Measurements from ENCODE around the gene GRID2. TPM values are rescaled to one million over a fixed set of nuclear protein-coding genes. Genes with fewer than 3 reads are reported as not detected.

The GRID2 gene
- total RNA-seq, 4 donors from 2014 or later: 0.63 TPM; not detected in 3

- Histone ChIP-seq H3K4me3 (no peak overlapping the region), H3K9me3 (peaks cover 0 to 9% (median 0%) of the 10 kb centered on the region in 4 donors), H3K27me3 (no peaks in the 10 kb centered on the region), H3K4me1 (no peaks in the 10 kb centered on the region), H3K27ac (no peak overlapping the region), H3K36me3 (no peaks in the 10 kb centered on the region)
- WGBS, 2 donors: 70 to 83% methylated on average over 6 of the region's 6 CpGs
- TF ChIP-seq CTCF (IDR thresholded peaks at IDR 0.05): no peak
- TF ChIP-seq EP300 (IDR thresholded peaks at IDR 0.05): no peak
- no peak for TF ChIP-seq POLR2A (IDR thresholded peaks at IDR 0.05)
- DNase-seq (ENCODE audit: low spot score in 2 of 2): no peak
These were observed 1406.5 kb downstream of the GRID2 start for GRCh38 chr4:93710101-93710846.

DNA sequence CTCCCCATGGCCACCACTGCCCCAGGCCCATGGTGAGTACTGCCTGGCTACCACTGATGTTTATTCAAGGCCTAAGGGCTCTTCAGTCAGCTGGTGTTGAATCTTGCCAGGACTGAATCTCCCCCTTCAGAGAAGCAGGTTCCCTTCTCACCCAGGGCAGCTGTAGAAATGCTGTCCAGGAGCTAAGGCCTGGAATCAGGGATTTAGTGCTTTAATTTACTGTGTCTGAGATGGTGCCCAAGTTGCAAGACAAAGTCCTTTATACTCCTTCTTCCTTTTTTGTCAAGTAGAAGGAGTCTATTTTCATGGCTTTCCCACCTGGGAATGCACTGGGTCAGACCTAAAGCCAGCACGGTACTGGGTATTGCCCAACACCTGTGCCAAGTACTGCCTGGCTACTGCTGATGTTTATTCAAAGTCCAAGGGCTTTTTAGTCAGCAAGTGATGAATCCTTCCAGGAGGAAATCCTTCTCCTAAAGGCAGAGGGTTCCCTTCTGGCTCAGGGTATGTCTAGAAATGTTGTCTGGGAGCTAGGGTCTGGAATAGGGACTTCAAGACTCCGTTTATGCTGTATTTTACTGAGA, 1407.2 kb downstream of the GRID2 start:
- WGBS, 2 donors: 59 to 94% methylated on average over 2 of the region's 2 CpGs
- Histone ChIP-seq H3K36me3 (no peaks in the 10 kb centered on the region), H3K9me3 (peaks cover 0 to 4% (median 0%) of the 10 kb centered on the region in 4 donors), H3K27ac (no peak overlapping the region), H3K27me3 (no peaks in the 10 kb centered on the region), H3K4me1 (no peaks in the 10 kb centered on the region), H3K4me3 (no peak overlapping the region)
- no peak for DNase-seq (ENCODE audit: low spot score in 2 of 2)
- TF ChIP-seq CTCF (IDR thresholded peaks at IDR 0.05) (no peak), POLR2A (IDR thresholded peaks at IDR 0.05) (no peak), EP300 (IDR thresholded peaks at IDR 0.05) (no peak)

DNA sequence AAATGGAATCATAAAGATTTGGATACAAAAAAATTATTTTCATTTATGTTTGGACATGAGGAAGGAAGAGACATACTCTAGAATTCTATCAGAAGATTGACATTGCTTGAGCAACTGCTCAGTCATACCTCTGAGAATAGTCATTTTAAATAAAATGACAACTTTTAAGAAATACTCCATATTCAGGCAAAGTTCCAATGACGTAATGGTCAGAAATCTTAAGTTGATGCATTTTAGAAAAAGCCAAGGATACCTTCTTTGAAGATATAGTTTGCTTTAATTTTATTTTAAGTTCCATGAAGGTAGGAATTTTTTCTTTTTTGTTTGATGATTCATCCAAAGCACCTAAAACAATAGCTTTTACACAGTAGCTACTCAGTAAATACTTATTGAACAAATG, 1414.5 kb downstream of the GRID2 start:
- no peaks in the 10 kb centered on the region for H3K9me3 ChIP-seq
- no peaks in the 10 kb centered on the region for H3K4me1 ChIP-seq
- 91 to 95% methylated on average over 1 of the region's 1 CpG for WGBS, 2 donors
- TF ChIP-seq EP300 (IDR thresholded peaks at IDR 0.05) (no peak), CTCF (IDR thresholded peaks at IDR 0.05) (no peak), POLR2A (IDR thresholded peaks at IDR 0.05) (no peak)
- no peak for DNase-seq (ENCODE audit: low spot score in 2 of 2)
- H3K36me3 ChIP-seq: no peaks in the 10 kb centered on the region
- no peaks in the 10 kb centered on the region for H3K27me3 ChIP-seq
- no peak overlapping the region for H3K4me3 ChIP-seq
- no peak overlapping the region for H3K27ac ChIP-seq

- Histone ChIP-seq H3K27ac (no peak overlapping the region), H3K9me3 (peaks cover 0 to 1% (median 0%) of the 10 kb centered on the region in 4 donors), H3K27me3 (no peaks in the 10 kb centered on the region), H3K4me3 (no peak overlapping the region), H3K36me3 (no peaks in the 10 kb centered on the region), H3K4me1 (no peaks in the 10 kb centered on the region)
- no peak for DNase-seq (ENCODE audit: low spot score in 2 of 2)
- TF ChIP-seq EP300 (IDR thresholded peaks at IDR 0.05) (no peak), CTCF (IDR thresholded peaks at IDR 0.05) (no peak), POLR2A (IDR thresholded peaks at IDR 0.05) (no peak)
These were observed 1415.8 kb downstream of the GRID2 start for GRCh38 chr4:93719552-93719951.

GRCh38 chr4:93722446-93722845, 1418.7 kb downstream of the GRID2 start:
- 86 to 88% methylated on average over 1 of the region's 1 CpG for WGBS, 2 donors
- H3K27ac ChIP-seq: no peak overlapping the region
- no peaks in the 10 kb centered on the region for H3K36me3 ChIP-seq
- H3K9me3 ChIP-seq: peaks cover 0 to 3% (median 0%) of the 10 kb centered on the region in 4 donors
- DNase-seq (ENCODE audit: low spot score in 2 of 2): no peak
- H3K4me3 ChIP-seq: no peak overlapping the region
- no peaks in the 10 kb centered on the region for H3K4me1 ChIP-seq
- no peaks in the 10 kb centered on the region for H3K27me3 ChIP-seq
- no peak for TF ChIP-seq EP300 (IDR thresholded peaks at IDR 0.05)
- no peak for TF ChIP-seq POLR2A (IDR thresholded peaks at IDR 0.05)

Measured in tibial nerve (tissue), 4 donors.